Neural progenitor cell (in vitro differentiated cells): ENCODE measurements around the gene OR52M1.

Experiments
- CTCF ChIP-seq: fragments of 200-600 bp; sonication (generic); IDR thresholded peaks from 2 replicates; pipeline ENCODE4 v1.5.1; 2017; ENCODE audit warnings: antibody characterized with exemption, mild to moderate bottlenecking
- EZH2 ChIP-seq: fragments of 200-600 bp; sonication (generic); IDR thresholded peaks from 2 replicates; pipeline ENCODE4 v1.6.1; 2017; ENCODE audit warnings: antibody characterized with exemption, mild to moderate bottlenecking, moderate library complexity
- EZH2phosphoT487 ChIP-seq: fragments of 200-600 bp; sonication (generic); IDR thresholded peaks from 2 replicates; pipeline ENCODE4 v1.6.1; 2017; ENCODE audit warnings: antibody characterized with exemption

DNA sequence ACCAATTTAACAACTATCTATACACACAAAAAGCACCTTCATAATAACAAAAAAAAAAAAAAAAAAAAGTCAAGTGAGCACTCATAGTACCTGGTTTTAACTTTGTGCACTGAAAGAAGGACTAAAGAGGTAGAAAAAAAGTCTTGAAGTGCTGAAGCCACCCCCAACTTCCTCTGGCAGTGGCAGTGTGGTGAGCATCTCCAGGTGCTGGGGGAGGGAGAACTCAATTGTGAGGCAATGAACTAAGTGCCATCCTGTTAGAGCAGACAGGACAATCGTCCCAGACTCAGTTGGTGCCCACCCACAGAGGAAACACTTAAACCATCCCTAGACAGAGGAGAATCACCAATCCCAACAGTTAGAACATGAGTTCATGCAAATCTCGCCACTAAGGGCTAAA, 22.7 kb upstream of the OR52M1 start:
- TF ChIP-seq EZH2 (no peak), CTCF (no peak), EZH2phosphoT487 (no peak)
